Measurements from ENCODE around the gene BCL6.
"Not testable (repeated sequence)": the region's sequence is repeated elsewhere in the genome, so short reads cannot be mapped to it uniquely, and the experiment has no call there.

The BCL6 gene

GRCh38 chr3:187713504-187713903 lies 31.8 kb downstream of the BCL6 start:
- no peak for DNase-seq

GRCh38 chr3:187709155-187709554 lies 36.1 kb downstream of the BCL6 start:
- no peak for DNase-seq

- DNase-seq, result no peak
Measured at GRCh38 chr3:187708696-187709095, 36.6 kb downstream of the BCL6 start.

GRCh38 chr3:187706971-187707370 lies 38.3 kb downstream of the BCL6 start:
- DNase-seq, result peak in 2 of 14 donors; percentile 8 to 14

GRCh38 chr3:187705164-187705563 lies 40.1 kb downstream of the BCL6 start:
- no peak for DNase-seq

GRCh38 chr3:187702507-187703033 lies 42.7 kb downstream of the BCL6 start, which contains the start of gene RTP2:
Gene RTP2, minus strand, starts transcription at chr3:187702557. Its CDS starts 429 bp downstream, at chr3:187702128.
- no peak for DNase-seq

GRCh38 chr3:187700249-187700648 lies 45.0 kb downstream of the BCL6 start:
- no peak for DNase-seq

GRCh38 chr3:187698499-187699399 lies 46.5 kb downstream of the BCL6 start:
- DNase-seq, result no peak

GRCh38 chr3:187696021-187696420 lies 49.2 kb downstream of the BCL6 start:
- no peak for DNase-seq

GRCh38 chr3:187695449-187695848 lies 49.8 kb downstream of the BCL6 start:
- DNase-seq, result no peak

- no peak for DNase-seq
Measured at GRCh38 chr3:187694801-187695200, 50.5 kb downstream of the BCL6 start.

GRCh38 chr3:187693431-187693830 lies 51.8 kb downstream of the BCL6 start:
- DNase-seq, result no peak

GRCh38 chr3:187689984-187690383 lies 55.3 kb downstream of the BCL6 start:
- no peak for DNase-seq

- DNase-seq, result no peak
Measured at GRCh38 chr3:187686621-187687273, 58.5 kb downstream of the BCL6 start.

GRCh38 chr3:187685948-187686347 lies 59.3 kb downstream of the BCL6 start:
- DNase-seq, result no peak

- no peak for DNase-seq
Measured at GRCh38 chr3:187684880-187685279, 60.4 kb downstream of the BCL6 start.

GRCh38 chr3:187684444-187684843 lies 60.8 kb downstream of the BCL6 start:
- DNase-seq, result no peak

GRCh38 chr3:187681756-187682155 lies 63.5 kb downstream of the BCL6 start:
- not testable (repeated sequence) for DNase-seq

GRCh38 chr3:187679638-187680396 lies 65.5 kb downstream of the BCL6 start:
- DNase-seq, result peak in 11 of 14 donors; percentile 12 to 68 (median 36)

GRCh38 chr3:187678726-187679268 lies 66.5 kb downstream of the BCL6 start:
- peak in 4 of 14 donors; percentile 4 to 24 (median 8) for DNase-seq

GRCh38 chr3:187677604-187678003 lies 67.7 kb downstream of the BCL6 start:
- no peak for DNase-seq

- no peak for DNase-seq
Measured at GRCh38 chr3:187673012-187673411, 72.3 kb downstream of the BCL6 start.
